PC-9 (cell line): ENCODE results near the gene ELP6. TPM values are rescaled to one million over a fixed set of nuclear protein-coding genes. Genes with fewer than 3 reads are reported as not detected.

Experiments
- BruUV-seq: library from RNA; stranded (reverse); fragments of 400-500 nt; replicated peaks from 2 replicates; lab custom pipeline; 2021; lab: Mats Ljungman, UMichigan
- CTCF ChIA-PET: fragments of 300-600 bp; sonication (Branson Sonifier 250); formaldehyde crosslinking; loops from one replicate; lab custom pipeline; 2022; ENCODE audit warnings: antibody characterized with exemption; lab: Charles Lee
- POLR2A ChIA-PET: fragments of 300-600 bp; sonication (Branson Sonifier 250); formaldehyde crosslinking; loops from one replicate; lab custom pipeline; 2022; ENCODE audit warnings: antibody characterized with exemption; ENCODE audit not compliant: unreplicated experiment; lab: Charles Lee
- DNase-seq, 2 experiments: peaks; one replicate each; pipeline versions ENCODE4 v3.0.0 to v3.0.0-alpha.2; 2015 to 2022; ENCODE audit warnings: mixed read lengths in 1 of 2
- H2AFZ ChIP-seq: fragments of 200-600 bp; sonication (generic); 2 replicates; pipeline ENCODE4 v1.8.1; 2017; ENCODE audit warnings: antibody characterized with exemption
- H3F3A ChIP-seq: fragments of 200-600 bp; sonication (generic); 2 replicates; pipeline ENCODE4 v1.8.1; 2017; ENCODE audit warnings: antibody characterized with exemption, mild to moderate bottlenecking, low read depth; ENCODE audit not compliant: insufficient read depth
- H3K27ac ChIP-seq: fragments of 200-600 bp; sonication (generic); 2 replicates; pipeline ENCODE4 v1.6.1; 2016; ENCODE audit warnings: mixed run types
- H3K27me3 ChIP-seq: fragments of 200-600 bp; sonication (generic); 2 replicates; pipeline ENCODE4 v1.6.1; 2016; ENCODE audit warnings: low read depth, mixed run types; ENCODE audit not compliant: insufficient read depth
- H3K36me3 ChIP-seq: fragments of 200-600 bp; sonication (generic); 2 replicates; pipeline ENCODE4 v1.6.1; 2016; ENCODE audit warnings: low read depth, mixed run types
- H3K4me1 ChIP-seq: fragments of 200-600 bp; sonication (generic); replicated peaks from 2 replicates; pipeline ENCODE4 v1.6.1; 2016; ENCODE audit warnings: mixed run types; ENCODE audit not compliant: insufficient read depth
- H3K4me2 ChIP-seq: fragments of 200-600 bp; sonication (generic); 2 replicates; pipeline ENCODE4 v1.6.1; 2017; ENCODE audit warnings: mixed run types
- H3K4me3 ChIP-seq: fragments of 200-600 bp; sonication (generic); 2 replicates; pipeline ENCODE4 v1.6.1; 2016; ENCODE audit warnings: mixed run types
- H3K79me2 ChIP-seq: fragments of 200-600 bp; sonication (generic); 2 replicates; pipeline ENCODE4 v1.6.1; 2017; ENCODE audit warnings: low read depth, mixed run types
- H3K9me2 ChIP-seq: fragments of 200-600 bp; sonication (generic); 2 replicates; pipeline ENCODE4 v1.8.1; 2017; ENCODE audit warnings: mild to moderate bottlenecking; ENCODE audit not compliant: insufficient read depth
- H3K9me3 ChIP-seq: fragments of 200-600 bp; sonication (generic); 2 replicates; pipeline ENCODE4 v1.8.1; 2016; ENCODE audit warnings: low read depth; ENCODE audit not compliant: insufficient read depth
- H4K20me1 ChIP-seq: fragments of 200-600 bp; sonication (generic); 2 replicates; pipeline ENCODE4 v1.8.1; 2017; ENCODE audit not compliant: insufficient read depth
- CTCF ChIP-seq: fragments of 200-600 bp; sonication (generic); conservative IDR thresholded peaks from 2 replicates; pipeline ENCODE4 v1.6.1; 2017; ENCODE audit warnings: mixed run types, antibody characterized with exemption, mild to moderate bottlenecking, moderate library complexity
- EZH2 ChIP-seq: fragments of 200-600 bp; sonication (generic); IDR thresholded peaks from 2 replicates; pipeline ENCODE4 v1.8.0; 2017; ENCODE audit warnings: antibody characterized with exemption, low read depth
- intact Hi-C: fragments of 100-400 bp; cut with micrococcal nuclease; formaldehyde crosslinking; loops from one replicate; pipeline ENCODE4 v1.10.0; 2022; ENCODE audit not compliant: unreplicated experiment
- total RNA-seq: library from RNA; stranded (reverse); gene quantifications from 2 replicates; pipeline ENCODE4 v1.2.3, GENCODE V29; 2021

The ELP6 gene
- total RNA-seq, 1 experiment from 2014 or later: 38.8 TPM

DNA sequence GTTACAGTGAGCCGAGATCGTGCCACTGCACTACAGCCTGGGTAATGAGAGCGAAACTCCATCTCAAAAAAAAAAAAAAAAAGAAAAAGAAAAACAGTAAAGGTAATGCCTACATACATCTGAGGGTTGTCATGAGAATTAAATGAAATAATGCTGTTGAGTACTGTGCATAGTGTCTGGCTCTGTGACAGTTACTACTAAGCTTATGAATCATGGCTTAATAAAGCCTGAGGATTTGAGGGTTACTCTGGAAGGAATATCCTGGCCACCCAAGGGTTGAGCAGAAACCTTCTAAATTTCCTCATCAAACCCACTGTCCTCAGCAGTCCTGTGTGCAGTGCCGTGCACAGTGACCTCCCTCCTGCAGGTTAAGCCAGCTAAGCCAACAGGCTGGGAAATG, 26.8 kb upstream of the ELP6 start:
- POLR2A ChIA-PET: interaction anchor here (0.7 kb wide), 1 partner anchor 13 kb away, joined by 11 read pairs; no protein-coding TSS in a partner anchor
- Histone ChIP-seq H3K9me3 (no peaks in the 10 kb centered on the region), H3F3A (no peaks in the 10 kb centered on the region), H4K20me1 (no peaks in the 10 kb centered on the region), H3K9me2 (no peaks in the 10 kb centered on the region), H3K36me3 (no peaks in the 10 kb centered on the region), H2AFZ (no peak overlapping the region), H3K4me2 (no peak overlapping the region), H3K79me2 (no peaks in the 10 kb centered on the region), H3K27me3 (no peaks in the 10 kb centered on the region), H3K4me3 (no peak overlapping the region), H3K27ac (no peak overlapping the region), H3K4me1 (no peaks in the 10 kb centered on the region; the same call in 1 of the 2 replicates)
- intact Hi-C loops: no loop called here
- no peak for TF ChIP-seq CTCF
- TF ChIP-seq EZH2: no peak
- no peak for DNase-seq
- BruUV-seq: no TSS peak
- CTCF ChIA-PET: no interaction called here

DNA sequence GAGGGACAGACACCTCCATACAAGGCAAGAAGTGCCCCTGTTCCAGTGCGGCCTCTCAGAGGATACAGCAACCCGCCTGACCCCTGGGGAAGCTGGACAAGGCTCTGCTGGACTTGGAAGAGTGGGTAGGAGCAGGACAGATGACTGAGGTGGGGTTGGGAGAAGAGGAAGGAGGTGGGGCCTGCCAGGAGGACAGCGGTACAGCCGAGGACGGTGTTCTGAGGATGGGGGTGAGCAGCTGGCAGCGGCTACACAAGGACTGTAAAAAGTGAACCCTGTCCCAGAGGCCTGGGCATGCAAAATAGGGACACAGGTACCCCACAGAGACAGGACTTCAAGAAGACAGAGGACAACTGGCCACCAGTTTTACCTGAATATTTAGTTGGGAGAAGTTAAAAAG, 23.5 kb upstream of the ELP6 start:
- H3K4me2 ChIP-seq: no peak overlapping the region
- H3K27me3 ChIP-seq: no peaks in the 10 kb centered on the region
- no peak overlapping the region for H3K27ac ChIP-seq
- no peaks in the 10 kb centered on the region for H3K36me3 ChIP-seq
- no peak for TF ChIP-seq EZH2
- TF ChIP-seq CTCF: no peak
- no peaks in the 10 kb centered on the region for H3F3A ChIP-seq
- no peaks in the 10 kb centered on the region for H4K20me1 ChIP-seq
- H3K4me3 ChIP-seq: no peak overlapping the region
- intact Hi-C loops: no loop called here
- H3K9me2 ChIP-seq: no peaks in the 10 kb centered on the region
- no peaks in the 10 kb centered on the region for H3K9me3 ChIP-seq
- H3K79me2 ChIP-seq: no peaks in the 10 kb centered on the region
- no peaks in the 10 kb centered on the region; the same call in 1 of the 2 replicates for H3K4me1 ChIP-seq
- CTCF ChIA-PET: no interaction called here
- H2AFZ ChIP-seq: no peak overlapping the region
- POLR2A ChIA-PET: no interaction called here
- no TSS peak for BruUV-seq
- no peak for DNase-seq

GRCh38 chr3:47536221-47536891, 22.8 kb upstream of the ELP6 start:
- CTCF ChIA-PET: interaction anchor here (0.7 kb wide), 1 partner anchor 8 kb away, joined by 5 read pairs; no protein-coding TSS in a partner anchor
- POLR2A ChIA-PET: no interaction called here

More at GRCh38 chr3:47536221-47536891, 22.8 kb upstream of the ELP6 start:
- no peak overlapping the region for H2AFZ ChIP-seq
- no peaks in the 10 kb centered on the region for H3K4me1 ChIP-seq
- no peak overlapping the region for H3K4me3 ChIP-seq
- H4K20me1 ChIP-seq: no peaks in the 10 kb centered on the region
- DNase-seq: no peak
- H3K27ac ChIP-seq: no peak overlapping the region
- no peaks in the 10 kb centered on the region for H3K27me3 ChIP-seq
- no TSS peak for BruUV-seq
- intact Hi-C loops: no loop called here
- H3K9me3 ChIP-seq: no peaks in the 10 kb centered on the region
- H3K36me3 ChIP-seq: no peaks in the 10 kb centered on the region
- no peaks in the 10 kb centered on the region for H3K9me2 ChIP-seq
- H3F3A ChIP-seq: no peaks in the 10 kb centered on the region
- TF ChIP-seq EZH2 (no peak), CTCF (no peak)
- H3K4me2 ChIP-seq: no peak overlapping the region
- no peaks in the 10 kb centered on the region for H3K79me2 ChIP-seq
